Measurements from ENCODE around the gene APLP2.

APLP2 gene

GRCh38 chr11:130120045-130120444 is 50.4 kb downstream of the APLP2 start:
- DNase-seq = no peak

- DNase-seq = peak; percentile 29
Measured at GRCh38 chr11:130121445-130121978, 51.8 kb downstream of the APLP2 start.

GRCh38 chr11:130122141-130122575 is 52.5 kb downstream of the APLP2 start:
- DNase-seq = peak; percentile 47

GRCh38 chr11:130123414-130124040 is 53.8 kb downstream of the APLP2 start:
- DNase-seq = no peak

- DNase-seq = no peak
Measured at GRCh38 chr11:130124096-130124495, 54.4 kb downstream of the APLP2 start.

GRCh38 chr11:130125638-130126037 is 55.9 kb downstream of the APLP2 start:
- no peak for DNase-seq

- no peak for DNase-seq
Measured at GRCh38 chr11:130126516-130126915, 56.8 kb downstream of the APLP2 start.

- no peak for DNase-seq
Measured at GRCh38 chr11:130127509-130127908, 57.8 kb downstream of the APLP2 start.

GRCh38 chr11:130128626-130129025 is 58.9 kb downstream of the APLP2 start:
- no peak for DNase-seq

- DNase-seq = no peak
Measured at GRCh38 chr11:130129922-130130321, 60.2 kb downstream of the APLP2 start.

GRCh38 chr11:130131961-130132850 is 62.5 kb downstream of the APLP2 start:
- DNase-seq = peak; percentile 51

GRCh38 chr11:130133716-130134115 is 64.0 kb downstream of the APLP2 start:
- DNase-seq = no peak

GRCh38 chr11:130136107-130136506 is 66.4 kb downstream of the APLP2 start:
- DNase-seq = no peak

GRCh38 chr11:130137999-130138398 is 68.3 kb downstream of the APLP2 start:
- no peak for DNase-seq

GRCh38 chr11:130139401-130139800 is 69.7 kb downstream of the APLP2 start:
- no peak for DNase-seq

- no peak for DNase-seq
Measured at GRCh38 chr11:130141561-130142341, 72.1 kb downstream of the APLP2 start.

- DNase-seq = no peak
Measured at GRCh38 chr11:130144141-130144540, 74.4 kb downstream of the APLP2 start.

GRCh38 chr11:130144861-130145281 is 75.2 kb downstream of the APLP2 start:
- DNase-seq = no peak

- DNase-seq = no peak
Measured at GRCh38 chr11:130145311-130145812, 75.7 kb downstream of the APLP2 start.

- DNase-seq = peak; percentile 12
Measured at GRCh38 chr11:130145975-130146776, 76.5 kb downstream of the APLP2 start.

GRCh38 chr11:130146796-130147195 is 77.1 kb downstream of the APLP2 start:
- DNase-seq = no peak

GRCh38 chr11:130148796-130149326 is 79.2 kb downstream of the APLP2 start:
- no peak for DNase-seq
